ENCODE results near the gene TASP1. TPM values are rescaled to one million over a fixed set of nuclear protein-coding genes. Genes with fewer than 3 reads are reported as not detected.
A peak's percentile ranks its signal among the peaks of the same experiment; 100 is the strongest.

TASP1 gene
- total RNA-seq, 2 donors from 2014 or later, result 16.5 to 51.8 TPM

GRCh38 chr20:13501500-13501899 lies 137.2 kb downstream of the TASP1 start:
- Histone ChIP-seq H3K27me3 (replicated peaks; ENCODE audit: insufficient read depth) (no peaks in the 10 kb centered on the region), H3K4me1 (ENCODE audit: control insufficient read depth in 1 of 2, low read depth in 2 of 2) (peaks cover 1 to 11% of the 10 kb centered on the region in 2 donors), H3K36me3 (no peaks in the 10 kb centered on the region), H3K27ac (no peak overlapping the region), H3K9me3 (peaks cover 11% of the 10 kb centered on the region), H3K4me3 (no peak overlapping the region)
- ATAC-seq (ENCODE audit: insufficient number of reproducible peaks, low FRiP score, low read depth) (no peak), DNase-seq (ENCODE audit: low spot score) (no peak)
- TF ChIP-seq CTCF (IDR thresholded peaks at IDR 0.05), result no peak

- no peaks in the 10 kb centered on the region for H3K36me3 ChIP-seq
- peaks cover 7% of the 10 kb centered on the region for H3K9me3 ChIP-seq
- peak overlapping the region in 1 of 2 donors; percentile 77 for H3K27ac ChIP-seq
- no peak for TF ChIP-seq CTCF (IDR thresholded peaks at IDR 0.05)
- H3K4me1 ChIP-seq (ENCODE audit: control insufficient read depth in 1 of 2, low read depth in 2 of 2), result peaks cover 13 to 46% of the 10 kb centered on the region in 2 donors
- no peaks in the 10 kb centered on the region for H3K27me3 ChIP-seq (replicated peaks; ENCODE audit: insufficient read depth)
- DNase-seq (ENCODE audit: low spot score) (no peak), ATAC-seq (ENCODE audit: insufficient number of reproducible peaks, low FRiP score, low read depth) (no peak)
- no peak overlapping the region for H3K4me3 ChIP-seq
Observed at GRCh38 chr20:13494019-13494418, 144.7 kb downstream of the TASP1 start.

GRCh38 chr20:13493143-13493542 lies 145.6 kb downstream of the TASP1 start:
- H3K27me3 ChIP-seq (replicated peaks; ENCODE audit: insufficient read depth), result no peaks in the 10 kb centered on the region
- no peak for TF ChIP-seq CTCF (IDR thresholded peaks at IDR 0.05)
- no peak overlapping the region for H3K4me3 ChIP-seq
- H3K9me3 ChIP-seq, result peaks cover 7% of the 10 kb centered on the region
- DNase-seq (ENCODE audit: low spot score), result no peak
- H3K36me3 ChIP-seq, result no peaks in the 10 kb centered on the region
- ATAC-seq (ENCODE audit: insufficient number of reproducible peaks, low FRiP score, low read depth), result no peak
- peaks cover 13 to 49% of the 10 kb centered on the region in 2 donors for H3K4me1 ChIP-seq (ENCODE audit: control insufficient read depth in 1 of 2, low read depth in 2 of 2)
- peak overlapping the region; percentile 19 to 77 for H3K27ac ChIP-seq

- Histone ChIP-seq H3K27me3 (replicated peaks; ENCODE audit: insufficient read depth) (no peaks in the 10 kb centered on the region), H3K9me3 (peaks cover under 1% of the 10 kb centered on the region), H3K27ac (peak overlapping the region; percentile 20 to 77), H3K4me3 (peak overlapping the region; percentile 3), H3K36me3 (no peaks in the 10 kb centered on the region), H3K4me1 (ENCODE audit: control insufficient read depth in 1 of 2, low read depth in 2 of 2) (peaks cover 19 to 60% of the 10 kb centered on the region in 2 donors)
- ATAC-seq (ENCODE audit: insufficient number of reproducible peaks, low FRiP score, low read depth) (peak; percentile 38), DNase-seq (ENCODE audit: low spot score) (no peak)
- TF ChIP-seq CTCF (IDR thresholded peaks at IDR 0.05), result no peak
Observed at GRCh38 chr20:13492001-13492481, 146.7 kb downstream of the TASP1 start.

- ATAC-seq (ENCODE audit: insufficient number of reproducible peaks, low FRiP score, low read depth) (no peak), DNase-seq (ENCODE audit: low spot score) (no peak)
- H3K36me3 ChIP-seq, result no peaks in the 10 kb centered on the region
- H3K4me3 ChIP-seq, result no peak overlapping the region
- TF ChIP-seq CTCF (IDR thresholded peaks at IDR 0.05), result no peak
- H3K27me3 ChIP-seq (replicated peaks; ENCODE audit: insufficient read depth), result no peaks in the 10 kb centered on the region
- peaks cover 16 to 33% of the 10 kb centered on the region in 2 donors for H3K4me1 ChIP-seq (ENCODE audit: control insufficient read depth in 1 of 2, low read depth in 2 of 2)
- no peaks in the 10 kb centered on the region for H3K9me3 ChIP-seq
- H3K27ac ChIP-seq, result peak overlapping the region; percentile 5 to 38
Observed at GRCh38 chr20:13487202-13487601, 151.5 kb downstream of the TASP1 start.
